ENCODE results near the gene MKS1. TPM values are rescaled to one million over a fixed set of nuclear protein-coding genes. Genes with fewer than 3 reads are reported as not detected.
A peak's percentile ranks its signal among the peaks of the same experiment; 100 is the strongest.

MKS1 gene
- total RNA-seq, 1 donor from 2014 or later = 27.8 TPM

DNA sequence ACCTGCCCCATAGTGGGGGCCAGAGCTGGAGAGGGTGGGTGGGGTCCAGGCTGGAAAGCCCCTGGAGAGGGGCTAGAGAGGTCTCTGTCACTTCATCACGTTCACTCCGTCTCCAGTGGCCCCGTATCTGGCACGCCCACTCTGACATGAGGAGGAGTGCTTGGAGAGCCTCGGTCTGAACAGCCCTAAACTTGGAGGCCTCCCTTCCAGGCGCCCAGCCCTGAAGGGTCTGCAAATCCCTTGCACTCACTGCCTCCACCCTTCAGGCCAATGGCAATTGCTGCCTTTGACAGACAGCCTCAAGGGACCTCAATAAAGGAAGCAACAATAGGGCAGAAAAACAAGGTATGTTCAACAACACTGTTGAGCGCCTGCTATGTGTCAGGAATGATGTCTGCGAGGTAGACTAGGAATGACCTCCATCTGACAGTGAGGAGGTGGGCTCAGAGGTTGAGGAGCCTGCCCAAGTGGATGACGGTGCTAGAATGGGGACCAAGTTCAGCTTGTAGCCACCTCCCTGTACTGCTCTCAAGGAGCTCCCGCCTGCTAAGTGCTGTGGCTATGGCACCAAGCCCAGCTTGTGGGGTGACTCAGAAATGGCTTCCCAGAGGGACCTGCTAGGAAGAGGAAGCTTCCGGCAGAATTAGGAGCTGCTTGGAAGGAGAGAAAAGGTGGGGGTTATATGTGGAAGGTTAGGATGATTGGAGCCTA lies 29.5 kb downstream of the MKS1 start:
- no peak overlapping the region for H3K4me3 Mint-ChIP-seq (ENCODE audit: unreplicated experiment)
- H3K4me1 Mint-ChIP-seq (ENCODE audit: unreplicated experiment) = peaks cover 3% of the 10 kb centered on the region
- peaks cover 5% of the 10 kb centered on the region for H3K27me3 Mint-ChIP-seq (ENCODE audit: unreplicated experiment)
- TF ChIP-seq, protein P1, sequence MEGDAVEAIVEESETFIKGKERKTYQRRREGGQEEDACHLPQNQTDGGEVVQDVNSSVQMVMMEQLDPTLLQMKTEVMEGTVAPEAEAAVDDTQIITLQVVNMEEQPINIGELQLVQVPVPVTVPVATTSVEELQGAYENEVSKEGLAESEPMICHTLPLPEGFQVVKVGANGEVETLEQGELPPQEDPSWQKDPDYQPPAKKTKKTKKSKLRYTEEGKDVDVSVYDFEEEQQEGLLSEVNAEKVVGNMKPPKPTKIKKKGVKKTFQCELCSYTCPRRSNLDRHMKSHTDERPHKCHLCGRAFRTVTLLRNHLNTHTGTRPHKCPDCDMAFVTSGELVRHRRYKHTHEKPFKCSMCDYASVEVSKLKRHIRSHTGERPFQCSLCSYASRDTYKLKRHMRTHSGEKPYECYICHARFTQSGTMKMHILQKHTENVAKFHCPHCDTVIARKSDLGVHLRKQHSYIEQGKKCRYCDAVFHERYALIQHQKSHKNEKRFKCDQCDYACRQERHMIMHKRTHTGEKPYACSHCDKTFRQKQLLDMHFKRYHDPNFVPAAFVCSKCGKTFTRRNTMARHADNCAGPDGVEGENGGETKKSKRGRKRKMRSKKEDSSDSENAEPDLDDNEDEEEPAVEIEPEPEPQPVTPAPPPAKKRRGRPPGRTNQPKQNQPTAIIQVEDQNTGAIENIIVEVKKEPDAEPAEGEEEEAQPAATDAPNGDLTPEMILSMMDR (IDR thresholded peaks at IDR 0.05; ENCODE audit: unreplicated experiment) = no peak
- H3K27ac Mint-ChIP-seq (ENCODE audit: unreplicated experiment) = no peak overlapping the region
- H3K36me3 Mint-ChIP-seq (ENCODE audit: low read depth, unreplicated experiment) = no peaks in the 10 kb centered on the region
- no peak for DNase-seq (ENCODE audit: low spot score)
- H3K9me3 Mint-ChIP-seq (ENCODE audit: unreplicated experiment) = no peaks in the 10 kb centered on the region

DNA sequence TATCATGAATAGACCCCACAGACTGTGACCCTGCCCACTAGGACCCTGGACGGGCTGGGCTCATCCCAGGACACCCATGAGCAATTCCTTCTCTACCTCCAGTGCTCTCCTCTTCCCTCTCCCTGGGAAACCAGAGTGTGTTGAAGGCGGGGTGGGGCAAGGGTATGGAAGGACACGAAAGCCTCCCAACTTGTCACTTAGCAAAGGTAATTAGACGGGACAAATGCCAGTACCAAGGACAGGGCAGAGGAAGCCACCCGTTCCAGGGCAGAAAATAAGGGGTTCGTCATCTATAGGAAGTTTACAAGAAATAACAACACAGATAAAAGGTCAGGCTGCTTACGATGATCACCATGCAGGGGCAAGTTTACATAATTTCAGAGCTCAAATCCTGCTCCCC lies 31.4 kb downstream of the MKS1 start:
- Mint-ChIP-seq H3K27ac (ENCODE audit: unreplicated experiment) (no peak overlapping the region), H3K27me3 (ENCODE audit: unreplicated experiment) (no peaks in the 10 kb centered on the region), H3K4me1 (ENCODE audit: unreplicated experiment) (peaks cover 3% of the 10 kb centered on the region), H3K36me3 (ENCODE audit: low read depth, unreplicated experiment) (no peaks in the 10 kb centered on the region), H3K4me3 (ENCODE audit: unreplicated experiment) (no peak overlapping the region), H3K9me3 (ENCODE audit: unreplicated experiment) (no peaks in the 10 kb centered on the region)
- TF ChIP-seq, protein P1 (IDR thresholded peaks at IDR 0.05; ENCODE audit: unreplicated experiment) = no peak
- no peak for DNase-seq (ENCODE audit: low spot score)

DNA sequence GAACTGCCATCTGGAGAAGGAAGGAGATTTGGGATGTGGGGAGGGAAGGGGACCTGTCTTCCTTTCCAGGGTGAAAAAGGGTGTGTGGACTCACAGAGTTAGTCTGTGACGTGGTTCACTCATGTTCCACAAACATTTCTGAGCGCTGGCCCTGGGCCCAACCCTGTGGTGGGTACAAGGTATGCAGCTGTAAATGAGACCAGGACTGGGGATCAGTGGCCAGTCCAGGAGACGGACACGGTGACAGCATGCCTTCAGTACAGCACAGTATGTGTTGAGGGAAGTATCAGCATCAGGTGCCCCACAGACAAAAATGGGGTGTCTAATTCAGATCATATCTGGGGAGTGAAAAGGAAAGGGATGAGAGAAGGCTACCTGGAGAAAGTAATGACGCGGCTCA lies 32.0 kb downstream of the MKS1 start:
- TF ChIP-seq, protein P1 (IDR thresholded peaks at IDR 0.05; ENCODE audit: unreplicated experiment) = no peak
- H3K9me3 Mint-ChIP-seq (ENCODE audit: unreplicated experiment) = no peaks in the 10 kb centered on the region
- H3K4me1 Mint-ChIP-seq (ENCODE audit: unreplicated experiment) = peaks cover 3% of the 10 kb centered on the region
- no peak for DNase-seq (ENCODE audit: low spot score)
- no peak overlapping the region for H3K4me3 Mint-ChIP-seq (ENCODE audit: unreplicated experiment)
- no peaks in the 10 kb centered on the region for H3K27me3 Mint-ChIP-seq (ENCODE audit: unreplicated experiment)
- no peak overlapping the region for H3K27ac Mint-ChIP-seq (ENCODE audit: unreplicated experiment)
- H3K36me3 Mint-ChIP-seq (ENCODE audit: low read depth, unreplicated experiment) = no peaks in the 10 kb centered on the region

DNA sequence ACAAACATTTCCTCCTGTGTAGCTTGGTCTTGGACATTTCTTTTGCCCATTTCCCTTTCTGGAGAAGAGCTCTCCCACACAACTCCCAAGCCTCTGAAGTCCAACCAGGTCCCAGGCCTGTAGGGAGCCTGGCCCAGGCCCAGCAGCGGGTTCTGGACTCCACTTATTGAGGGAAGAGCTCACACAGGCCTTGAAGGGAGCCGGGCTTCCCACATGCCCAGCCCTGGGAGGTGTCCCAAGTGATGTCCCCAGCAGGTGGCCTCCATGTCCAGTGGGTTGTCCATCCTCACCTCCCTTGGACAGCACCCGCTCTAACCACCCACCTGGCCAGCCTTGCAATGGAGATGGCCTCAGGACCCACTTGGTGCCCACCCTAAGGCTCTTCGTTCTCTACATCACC lies 32.5 kb downstream of the MKS1 start:
- H3K27me3 Mint-ChIP-seq (ENCODE audit: unreplicated experiment) = no peaks in the 10 kb centered on the region
- H3K9me3 Mint-ChIP-seq (ENCODE audit: unreplicated experiment) = no peaks in the 10 kb centered on the region
- H3K4me3 Mint-ChIP-seq (ENCODE audit: unreplicated experiment) = no peak overlapping the region
- TF ChIP-seq, protein P1 (IDR thresholded peaks at IDR 0.05; ENCODE audit: unreplicated experiment) = no peak
- peaks cover 3% of the 10 kb centered on the region for H3K4me1 Mint-ChIP-seq (ENCODE audit: unreplicated experiment)
- H3K27ac Mint-ChIP-seq (ENCODE audit: unreplicated experiment) = peak overlapping the region; percentile 72
- DNase-seq (ENCODE audit: low spot score) = no peak
- no peaks in the 10 kb centered on the region for H3K36me3 Mint-ChIP-seq (ENCODE audit: low read depth, unreplicated experiment)

DNA sequence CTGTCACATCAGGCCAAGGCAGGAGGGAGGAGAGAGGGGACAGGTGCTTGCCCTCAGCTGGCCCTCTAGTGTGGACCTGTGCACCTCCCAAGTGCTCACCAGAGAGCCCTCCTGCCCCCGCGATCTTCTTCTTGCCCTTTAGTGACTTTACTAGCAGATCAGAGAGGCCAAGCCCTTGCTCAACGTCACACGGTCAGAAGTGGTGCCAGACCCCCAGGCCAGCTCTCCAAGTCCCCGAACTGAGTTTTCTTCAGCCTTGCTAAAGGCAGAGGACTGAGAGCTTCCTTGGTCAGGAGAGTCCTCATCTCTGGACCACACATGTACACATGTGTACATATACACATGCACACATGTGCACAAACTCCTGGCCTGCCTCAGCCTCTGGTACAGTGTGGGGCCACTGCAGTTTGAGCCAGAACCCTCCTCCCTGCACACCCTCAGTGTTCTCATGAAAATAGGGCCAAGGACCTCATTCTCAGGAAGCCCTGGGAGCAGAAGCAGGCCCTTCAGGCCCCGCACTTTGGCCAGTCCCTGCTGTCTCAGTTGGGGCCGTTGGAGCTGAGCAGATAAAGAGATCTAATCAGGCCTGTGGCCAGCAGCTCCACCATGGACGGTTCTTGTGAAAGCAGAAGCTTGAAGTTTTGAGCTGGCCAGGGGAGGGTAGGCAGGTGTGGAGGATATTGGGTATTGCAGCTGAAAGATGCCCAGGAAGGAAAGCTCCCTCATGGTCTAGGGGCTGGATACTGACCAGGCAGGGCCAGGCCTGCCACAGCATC lies 33.9 kb downstream of the MKS1 start:
- Mint-ChIP-seq H3K4me1 (ENCODE audit: unreplicated experiment) (peaks cover 3% of the 10 kb centered on the region), H3K27me3 (ENCODE audit: unreplicated experiment) (peaks cover 7% of the 10 kb centered on the region), H3K4me3 (ENCODE audit: unreplicated experiment) (no peak overlapping the region), H3K27ac (ENCODE audit: unreplicated experiment) (no peak overlapping the region), H3K9me3 (ENCODE audit: unreplicated experiment) (no peaks in the 10 kb centered on the region), H3K36me3 (ENCODE audit: low read depth, unreplicated experiment) (no peaks in the 10 kb centered on the region)
- TF ChIP-seq, protein P1 (IDR thresholded peaks at IDR 0.05; ENCODE audit: unreplicated experiment) = no peak
- no peak for DNase-seq (ENCODE audit: low spot score)

All from endothelial cell (in vitro differentiated cells).